HepG2 (cell line): ENCODE data around the gene TMEM240. TPM values are rescaled to one million over a fixed set of nuclear protein-coding genes. Genes with fewer than 3 reads are reported as not detected.

Experiments used
- AGO1 ChIP-seq: fragments of 200-400 bp; formaldehyde crosslinking; IDR thresholded peaks from 2 replicates; pipeline ENCODE4 v1.6.1; 2017; ENCODE audit warnings: mild to moderate bottlenecking, low read depth, low read length, moderate library complexity; ENCODE audit not compliant: poor library complexity, severe bottlenecking
- CCDC6 ChIP-seq: sonication (generic); formaldehyde crosslinking; IDR thresholded peaks from 2 replicates; pipeline ENCODE4 v1.8.1; 2022; ENCODE audit warnings: mild to moderate bottlenecking, missing genetic modification reagents, moderate library complexity
- DMTF1 ChIP-seq: sonication (generic); formaldehyde crosslinking; IDR thresholded peaks from 2 replicates; pipeline ENCODE4 v1.4.0; 2020; ENCODE audit warnings: mild to moderate bottlenecking, missing genetic modification reagents
- E2F1 ChIP-seq: sonication (generic); formaldehyde crosslinking; IDR thresholded peaks from 2 replicates; pipeline ENCODE4 v1.5.0; 2020; ENCODE audit warnings: missing genetic modification reagents
- ELF1 ChIP-seq: sonication (generic); formaldehyde crosslinking; IDR thresholded peaks from 2 replicates; pipeline ENCODE4 v1.4.0; 2020; ENCODE audit warnings: missing genetic modification reagents
- KMT2B ChIP-seq: IDR thresholded peaks from 2 replicates; pipeline ENCODE4 v1.6.1; 2016; ENCODE audit warnings: missing genetic modification reagents, missing compliant biosample characterization
- RFXAP ChIP-seq: sonication (generic); formaldehyde crosslinking; IDR thresholded peaks from 2 replicates; pipeline ENCODE4 v1.4.0; 2020; ENCODE audit warnings: missing genetic modification reagents, borderline replicate concordance
- ZFP1 ChIP-seq: IDR thresholded peaks from 2 replicates; pipeline ENCODE4 v1.6.1; 2016
- ZNF232 ChIP-seq: sonication (generic); formaldehyde crosslinking; IDR thresholded peaks from 2 replicates; pipeline ENCODE4 v1.4.0; 2020; ENCODE audit warnings: missing genetic modification reagents, borderline replicate concordance
- ZNF350 ChIP-seq: sonication (generic); formaldehyde crosslinking; IDR thresholded peaks from 2 replicates; pipeline ENCODE4 v1.4.0; 2020; ENCODE audit warnings: mild to moderate bottlenecking, low read depth, missing genetic modification reagents, borderline replicate concordance
- ZNF367 ChIP-seq: sonication (generic); formaldehyde crosslinking; IDR thresholded peaks from 2 replicates; pipeline ENCODE4 v1.4.0; 2020; ENCODE audit warnings: missing genetic modification reagents, borderline replicate concordance
- ZNF510 ChIP-seq: sonication (generic); formaldehyde crosslinking; IDR thresholded peaks from 2 replicates; pipeline ENCODE4 v1.4.0; 2020; ENCODE audit warnings: low read depth, mild to moderate bottlenecking, missing genetic modification reagents
- ZNF678 ChIP-seq: sonication (generic); formaldehyde crosslinking; IDR thresholded peaks from 2 replicates; pipeline ENCODE4 v1.4.0; 2020; ENCODE audit warnings: mild to moderate bottlenecking, missing genetic modification reagents
- polyA plus RNA-seq, 8 experiments: library from polyadenylated mRNA; depleted of rRNA in 3 of 8; stranded (reverse) in 7 of 8; unstranded in 1 of 8; fragments of >200 nt; fragmentation: Illumina TruSeq in 4 of 8; extraction: Trizol in 4 of 8; gene quantifications; 2 replicates each; pipeline versions ENCODE4 v1.2.1 to v1.2.3, GENCODE V29; 2011 to 2016; ENCODE audit warnings: low read depth in 4 of 8, missing spikeins in 1 of 8, mixed read lengths in 1 of 8; ENCODE audit not compliant: insufficient read depth in 1 of 8
- total RNA-seq, 5 experiments: library from RNA; depleted of rRNA; stranded (reverse); fragments of >200 nt; fragmentation: Illumina TruSeq; extraction: Trizol; gene quantifications; 2 replicates each; pipeline ENCODE4 v1.2.3, GENCODE V29; 2016; ENCODE audit warnings: low read depth in 1 of 5
- TF ChIP-seq, protein P1 (sequence below): sonication (generic); formaldehyde crosslinking; IDR thresholded peaks from 2 replicates; pipeline ENCODE4 v1.5.1; 2020; ENCODE audit warnings: mild to moderate bottlenecking, missing genetic modification reagents, borderline replicate concordance
- TF ChIP-seq, protein P2 (sequence below): sonication (generic); formaldehyde crosslinking; IDR thresholded peaks from 2 replicates; pipeline ENCODE4 v1.4.0; 2020; ENCODE audit warnings: missing genetic modification reagents
- TF ChIP-seq, protein P3 (sequence below): sonication (generic); formaldehyde crosslinking; conservative IDR thresholded peaks from 2 replicates; pipeline ENCODE4 v1.8.0; 2022; ENCODE audit warnings: low read depth, missing genetic modification reagents

Gene TMEM240
- total and polyA plus RNA-seq, 2 of the 13 experiments (the other 11 are each of a cell fraction or from before 2014, with no cell fraction given): 0.17 TPM; not detected in 1

DNA sequence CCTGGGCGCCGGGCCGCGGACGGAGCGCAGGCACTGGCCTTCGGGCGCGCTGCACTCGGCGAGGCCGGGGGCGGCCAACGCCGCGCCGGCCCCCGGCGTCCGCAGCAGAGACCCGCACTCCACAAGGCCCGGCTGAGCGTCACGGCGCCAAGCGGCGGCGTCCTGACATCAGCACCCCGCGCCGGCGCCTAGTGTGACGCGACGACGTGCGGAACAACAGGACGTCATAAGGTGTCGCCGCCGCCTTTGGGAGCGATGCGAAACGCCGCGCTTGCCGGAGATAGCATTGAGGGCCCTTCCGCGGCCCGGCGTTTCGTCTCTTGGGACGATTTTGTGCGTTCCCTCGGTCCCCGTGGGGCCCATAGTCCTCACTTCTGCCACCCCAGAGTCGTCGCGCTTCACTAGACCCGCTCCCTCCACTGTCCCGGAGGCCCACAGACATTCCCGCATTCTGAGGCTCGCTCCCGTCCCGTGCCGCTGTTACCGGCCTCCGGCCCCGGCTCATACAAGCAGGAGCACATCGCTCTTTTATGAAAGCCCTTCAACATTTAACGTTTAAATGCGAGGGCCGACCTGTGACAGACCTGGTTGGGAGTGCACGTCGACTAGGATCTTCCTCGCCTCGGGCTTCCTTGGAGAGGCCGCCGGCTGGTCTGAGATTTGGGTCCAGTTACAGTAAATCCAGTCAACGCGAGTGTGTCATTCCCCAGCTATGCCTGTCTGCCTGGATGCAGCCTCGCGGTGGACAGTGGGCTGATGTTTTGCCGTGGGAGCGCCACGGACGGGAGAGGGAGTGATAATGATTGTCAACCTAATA, 34.5 kb upstream of the TMEM240 start, which contains the start of gene SSU72 (continued):
- TF ChIP-seq, protein P1, sequence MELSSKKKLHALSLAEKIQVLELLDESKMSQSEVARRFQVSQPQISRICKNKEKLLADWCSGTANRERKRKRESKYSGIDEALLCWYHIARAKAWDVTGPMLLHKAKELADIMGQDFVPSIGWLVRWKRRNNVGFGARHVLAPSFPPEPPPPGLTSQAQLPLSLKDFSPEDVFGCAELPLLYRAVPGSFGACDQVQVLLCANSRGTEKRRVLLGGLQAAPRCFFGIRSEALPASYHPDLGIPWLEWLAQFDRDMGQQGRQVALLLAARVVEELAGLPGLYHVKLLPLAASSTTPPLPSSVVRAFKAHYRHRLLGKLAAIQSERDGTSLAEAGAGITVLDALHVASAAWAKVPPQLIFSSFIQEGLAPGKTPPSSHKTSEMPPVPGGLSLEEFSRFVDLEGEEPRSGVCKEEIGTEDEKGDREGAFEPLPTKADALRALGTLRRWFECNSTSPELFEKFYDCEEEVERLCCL (CRISPR knock-in tag): no peak
- TF ChIP-seq ZNF510 (CRISPR knock-in tag) (no peak), AGO1 (no peak), ZNF367 (no peak), RFXAP (CRISPR knock-in tag) (0 out of 2 replicates have a peak, but pooled peaks have one; percentile 41), E2F1 (CRISPR knock-in tag) (no peak), DMTF1 (CRISPR knock-in tag) (no peak), CCDC6 (peak; percentile 61; the same call in 1 of the 2 replicates), ZFP1 (CRISPR knock-in tag) (no peak), ELF1 (CRISPR knock-in tag) (peak; percentile 78), ZNF678 (no peak), ZNF232 (CRISPR knock-in tag) (0 out of 2 replicates have a peak, but pooled peaks have one; percentile 25), ZNF350 (no peak; the same call in 1 of the 2 replicates), KMT2B (CRISPR knock-in tag) (peak; percentile 87)
- TF ChIP-seq, protein P2, sequence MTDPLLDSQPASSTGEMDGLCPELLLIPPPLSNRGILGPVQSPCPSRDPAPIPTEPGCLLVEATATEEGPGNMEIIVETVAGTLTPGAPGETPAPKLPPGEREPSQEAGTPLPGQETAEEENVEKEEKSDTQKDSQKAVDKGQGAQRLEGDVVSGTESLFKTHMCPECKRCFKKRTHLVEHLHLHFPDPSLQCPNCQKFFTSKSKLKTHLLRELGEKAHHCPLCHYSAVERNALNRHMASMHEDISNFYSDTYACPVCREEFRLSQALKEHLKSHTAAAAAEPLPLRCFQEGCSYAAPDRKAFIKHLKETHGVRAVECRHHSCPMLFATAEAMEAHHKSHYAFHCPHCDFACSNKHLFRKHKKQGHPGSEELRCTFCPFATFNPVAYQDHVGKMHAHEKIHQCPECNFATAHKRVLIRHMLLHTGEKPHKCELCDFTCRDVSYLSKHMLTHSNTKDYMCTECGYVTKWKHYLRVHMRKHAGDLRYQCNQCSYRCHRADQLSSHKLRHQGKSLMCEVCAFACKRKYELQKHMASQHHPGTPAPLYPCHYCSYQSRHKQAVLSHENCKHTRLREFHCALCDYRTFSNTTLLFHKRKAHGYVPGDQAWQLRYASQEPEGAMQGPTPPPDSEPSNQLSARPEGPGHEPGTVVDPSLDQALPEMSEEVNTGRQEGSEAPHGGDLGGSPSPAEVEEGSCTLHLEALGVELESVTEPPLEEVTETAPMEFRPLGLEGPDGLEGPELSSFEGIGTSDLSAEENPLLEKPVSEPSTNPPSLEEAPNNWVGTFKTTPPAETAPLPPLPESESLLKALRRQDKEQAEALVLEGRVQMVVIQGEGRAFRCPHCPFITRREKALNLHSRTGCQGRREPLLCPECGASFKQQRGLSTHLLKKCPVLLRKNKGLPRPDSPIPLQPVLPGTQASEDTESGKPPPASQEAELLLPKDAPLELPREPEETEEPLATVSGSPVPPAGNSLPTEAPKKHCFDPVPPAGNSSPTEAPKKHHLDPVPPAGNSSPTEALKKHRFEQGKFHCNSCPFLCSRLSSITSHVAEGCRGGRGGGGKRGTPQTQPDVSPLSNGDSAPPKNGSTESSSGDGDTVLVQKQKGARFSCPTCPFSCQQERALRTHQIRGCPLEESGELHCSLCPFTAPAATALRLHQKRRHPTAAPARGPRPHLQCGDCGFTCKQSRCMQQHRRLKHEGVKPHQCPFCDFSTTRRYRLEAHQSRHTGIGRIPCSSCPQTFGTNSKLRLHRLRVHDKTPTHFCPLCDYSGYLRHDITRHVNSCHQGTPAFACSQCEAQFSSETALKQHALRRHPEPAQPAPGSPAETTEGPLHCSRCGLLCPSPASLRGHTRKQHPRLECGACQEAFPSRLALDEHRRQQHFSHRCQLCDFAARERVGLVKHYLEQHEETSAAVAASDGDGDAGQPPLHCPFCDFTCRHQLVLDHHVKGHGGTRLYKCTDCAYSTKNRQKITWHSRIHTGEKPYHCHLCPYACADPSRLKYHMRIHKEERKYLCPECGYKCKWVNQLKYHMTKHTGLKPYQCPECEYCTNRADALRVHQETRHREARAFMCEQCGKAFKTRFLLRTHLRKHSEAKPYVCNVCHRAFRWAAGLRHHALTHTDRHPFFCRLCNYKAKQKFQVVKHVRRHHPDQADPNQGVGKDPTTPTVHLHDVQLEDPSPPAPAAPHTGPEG (CRISPR knock-in tag): peak; percentile 25
- TF ChIP-seq, protein P3, sequence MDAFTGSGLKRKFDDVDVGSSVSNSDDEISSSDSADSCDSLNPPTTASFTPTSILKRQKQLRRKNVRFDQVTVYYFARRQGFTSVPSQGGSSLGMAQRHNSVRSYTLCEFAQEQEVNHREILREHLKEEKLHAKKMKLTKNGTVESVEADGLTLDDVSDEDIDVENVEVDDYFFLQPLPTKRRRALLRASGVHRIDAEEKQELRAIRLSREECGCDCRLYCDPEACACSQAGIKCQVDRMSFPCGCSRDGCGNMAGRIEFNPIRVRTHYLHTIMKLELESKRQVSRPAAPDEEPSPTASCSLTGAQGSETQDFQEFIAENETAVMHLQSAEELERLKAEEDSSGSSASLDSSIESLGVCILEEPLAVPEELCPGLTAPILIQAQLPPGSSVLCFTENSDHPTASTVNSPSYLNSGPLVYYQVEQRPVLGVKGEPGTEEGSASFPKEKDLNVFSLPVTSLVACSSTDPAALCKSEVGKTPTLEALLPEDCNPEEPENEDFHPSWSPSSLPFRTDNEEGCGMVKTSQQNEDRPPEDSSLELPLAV: no peak
